Mucosa of rectum (tissue), 2 donors: ENCODE measurements around the gene CNTNAP5.

Source experiments
- H3K27ac ChIP-seq, 2 donors: one replicate each; pipeline ENCODE4 v1.7.0; 2013; ENCODE audit warnings: inconsistent platforms in 2 of 2, low read depth in 2 of 2, low read length in 2 of 2
- H3K27me3 ChIP-seq, 2 donors: one replicate each; pipeline ENCODE4 v1.7.0; 2013; ENCODE audit warnings: low read length in 2 of 2; ENCODE audit not compliant: control insufficient read depth in 2 of 2, insufficient read depth in 2 of 2
- H3K36me3 ChIP-seq, 2 donors: one replicate each; pipeline ENCODE4 v1.7.0; 2013; ENCODE audit warnings: low read length in 2 of 2; ENCODE audit not compliant: control insufficient read depth in 2 of 2, insufficient read depth in 2 of 2
- H3K4me1 ChIP-seq, 2 donors: one replicate each; pipeline ENCODE4 v1.7.0; 2013; ENCODE audit warnings: low read length in 2 of 2, mild to moderate bottlenecking in 1 of 2; ENCODE audit not compliant: control insufficient read depth in 2 of 2, insufficient read depth in 2 of 2
- H3K4me3 ChIP-seq, 2 donors: one replicate each; pipeline ENCODE4 v1.7.0; 2013; ENCODE audit warnings: low read length in 2 of 2
- H3K9ac ChIP-seq, 2 donors: one replicate each; pipeline ENCODE4 v1.7.0; 2013; ENCODE audit warnings: low read length in 2 of 2, low read depth in 1 of 2, mild to moderate bottlenecking in 1 of 2
- H3K9me3 ChIP-seq, 2 donors: one replicate each; pipeline ENCODE4 v1.7.0; 2013; ENCODE audit warnings: low read length in 2 of 2; ENCODE audit not compliant: control insufficient read depth in 2 of 2
- donor health status: healthy.
- donor health status: Normal muscosa, but diverticular disease.

CNTNAP5 gene

DNA sequence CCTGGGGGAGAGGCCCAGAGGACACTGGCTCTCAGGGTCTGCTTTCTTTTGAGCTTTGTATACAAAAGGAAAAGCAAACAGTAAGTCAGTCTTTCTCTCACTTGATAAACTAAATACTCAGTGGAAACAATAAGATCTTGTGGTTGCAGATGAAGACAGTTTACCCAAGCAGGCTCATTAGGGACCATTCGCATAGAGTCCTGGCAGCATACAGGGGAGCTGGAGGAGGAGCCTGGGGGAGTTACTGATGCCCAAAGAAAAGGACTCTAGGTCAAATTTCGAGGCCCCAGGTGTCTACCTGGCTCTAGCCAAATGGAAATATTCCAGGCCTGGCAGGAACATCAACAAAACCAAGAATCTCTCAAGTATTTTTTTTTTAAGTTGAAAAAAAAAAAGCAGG is 225.3 kb downstream of the CNTNAP5 start:
- H3K27ac ChIP-seq, result no peak overlapping the region
- H3K4me1 ChIP-seq, result no peaks in the 10 kb centered on the region
- H3K9me3 ChIP-seq, result no peaks in the 10 kb centered on the region
- no peaks in the 10 kb centered on the region for H3K36me3 ChIP-seq
- H3K9ac ChIP-seq, result no peak overlapping the region
- no peak overlapping the region for H3K4me3 ChIP-seq
- no peaks in the 10 kb centered on the region for H3K27me3 ChIP-seq

DNA sequence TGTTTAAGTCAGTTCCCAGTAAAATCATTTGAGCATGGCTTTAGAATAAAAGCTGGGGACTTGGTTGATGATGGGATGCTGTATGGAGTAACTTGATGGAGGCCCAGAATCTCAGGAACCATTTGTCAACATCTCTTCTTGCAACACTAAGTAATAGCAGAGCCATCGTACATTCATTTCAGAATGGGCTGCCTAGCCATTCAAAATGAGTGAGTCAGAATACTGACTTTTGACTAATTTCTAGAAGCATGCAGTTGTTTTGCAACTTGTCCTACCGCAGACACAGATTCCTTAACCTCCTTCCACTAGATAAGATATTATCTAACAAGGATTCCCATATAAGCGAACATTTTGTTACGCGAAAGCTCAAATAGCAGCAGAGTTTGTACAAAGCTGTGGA is 229.5 kb downstream of the CNTNAP5 start:
- Histone ChIP-seq H3K4me3 (no peak overlapping the region), H3K27ac (no peak overlapping the region), H3K36me3 (no peaks in the 10 kb centered on the region), H3K9me3 (no peaks in the 10 kb centered on the region), H3K27me3 (no peaks in the 10 kb centered on the region), H3K9ac (no peak overlapping the region), H3K4me1 (no peaks in the 10 kb centered on the region)

DNA sequence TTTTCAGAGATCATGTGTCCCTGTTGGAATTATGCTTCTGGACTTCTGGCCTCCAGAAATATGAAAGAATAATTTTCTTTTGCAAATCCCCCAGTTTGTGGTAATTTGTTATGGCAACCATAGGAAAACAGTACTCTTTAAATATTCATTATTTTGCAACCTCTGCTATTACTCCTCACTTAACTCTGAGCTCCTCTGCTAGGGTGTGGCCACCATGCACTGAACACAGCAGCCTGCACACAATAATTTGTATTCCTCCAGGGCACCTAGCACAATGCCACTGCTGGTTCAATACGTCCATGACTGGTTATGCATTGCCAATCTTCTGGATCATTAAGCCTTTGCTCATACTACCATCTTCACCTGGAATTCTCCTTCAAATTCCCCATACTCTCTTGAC is 232.0 kb downstream of the CNTNAP5 start:
- Histone ChIP-seq H3K9me3 (no peaks in the 10 kb centered on the region), H3K36me3 (no peaks in the 10 kb centered on the region), H3K27ac (no peak overlapping the region), H3K4me1 (no peaks in the 10 kb centered on the region), H3K9ac (no peak overlapping the region), H3K4me3 (no peak overlapping the region), H3K27me3 (no peaks in the 10 kb centered on the region)

DNA sequence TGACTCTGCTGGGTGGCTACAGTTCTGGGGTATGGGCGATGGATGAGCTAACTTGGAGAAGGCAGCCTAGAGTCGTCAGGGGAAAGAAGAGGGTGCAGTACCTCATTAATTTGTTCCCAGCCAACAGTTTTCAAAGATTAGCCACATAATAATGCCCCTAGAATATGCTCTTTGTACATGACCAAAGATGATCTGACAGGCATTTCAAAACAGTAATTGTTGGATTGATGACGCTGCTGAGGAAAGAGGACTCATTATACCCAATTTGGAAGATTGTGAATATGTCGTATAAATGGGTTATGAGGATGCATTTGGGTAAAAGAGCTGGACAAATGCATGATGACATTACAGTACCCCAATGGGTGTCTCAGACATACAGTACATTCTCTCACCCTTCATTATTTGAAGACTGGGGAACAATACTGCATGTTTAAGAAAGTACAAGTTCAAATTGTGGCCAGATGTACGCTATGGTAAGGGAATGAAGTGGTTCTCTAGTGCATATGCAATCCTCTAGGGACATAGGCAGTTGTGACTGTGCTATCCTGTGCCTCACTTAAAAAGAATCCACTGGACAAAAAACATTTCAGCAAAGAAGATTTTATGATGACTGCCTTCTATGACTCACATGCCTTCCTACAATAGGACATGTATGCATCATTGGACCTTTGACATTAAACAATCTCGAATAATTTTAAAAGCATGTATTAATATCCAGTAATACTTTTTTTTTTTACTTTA is 233.2 kb downstream of the CNTNAP5 start:
- Histone ChIP-seq H3K27me3 (no peaks in the 10 kb centered on the region), H3K9me3 (no peaks in the 10 kb centered on the region), H3K4me3 (no peak overlapping the region), H3K27ac (no peak overlapping the region), H3K4me1 (no peaks in the 10 kb centered on the region), H3K9ac (no peak overlapping the region), H3K36me3 (no peaks in the 10 kb centered on the region)

DNA sequence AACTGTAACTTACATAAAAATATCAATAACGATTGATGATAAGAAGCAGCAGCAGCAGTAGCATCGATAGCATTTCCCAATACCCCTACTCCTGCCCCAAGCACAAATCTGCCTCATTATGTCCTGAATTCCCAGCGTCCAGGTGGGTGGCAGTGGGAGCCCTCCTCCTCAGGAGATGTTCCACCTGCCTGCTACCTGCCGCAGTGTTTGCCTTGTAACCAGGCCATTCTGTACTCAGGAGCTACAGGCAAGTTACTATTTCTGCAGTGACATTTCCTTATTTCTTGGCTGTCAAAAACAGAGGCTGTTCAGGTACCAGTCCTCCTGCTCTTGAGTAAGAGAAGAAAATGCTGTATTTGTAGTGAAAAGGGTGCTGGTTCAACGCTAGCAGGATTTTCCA is 236.4 kb downstream of the CNTNAP5 start:
- no peak overlapping the region for H3K27ac ChIP-seq

DNA sequence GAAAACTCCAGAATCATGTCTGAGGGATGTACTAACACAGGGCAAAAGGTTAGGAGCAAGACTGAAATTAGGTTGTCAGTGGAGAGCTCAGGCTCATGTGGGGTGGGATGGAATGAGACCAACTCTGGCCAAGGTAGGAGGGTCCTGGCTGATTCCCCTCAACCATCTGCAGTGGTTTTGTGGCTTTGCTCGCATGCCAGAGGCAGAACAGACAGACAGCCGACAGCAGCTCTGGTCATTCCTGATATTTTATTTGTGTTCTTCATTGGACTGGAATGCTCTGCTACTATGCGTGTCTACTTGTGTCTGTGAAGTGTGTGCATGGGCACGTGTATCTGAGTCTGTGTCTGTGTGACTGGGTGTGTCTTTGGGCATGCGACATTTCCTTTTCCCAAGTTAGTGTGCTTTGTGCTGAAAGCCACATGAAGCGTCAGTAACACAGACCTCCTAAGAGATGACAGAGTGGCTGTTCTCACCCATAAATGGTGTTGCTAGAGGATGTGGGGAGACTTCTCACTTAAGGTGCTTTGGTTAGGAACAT is 239.5 kb downstream of the CNTNAP5 start:
- H3K36me3 ChIP-seq, result no peaks in the 10 kb centered on the region

More for the DNA sequence above, 236.4 kb downstream of the CNTNAP5 start:
- H3K36me3 ChIP-seq, result no peaks in the 10 kb centered on the region
- no peaks in the 10 kb centered on the region for H3K4me1 ChIP-seq
- no peak overlapping the region for H3K4me3 ChIP-seq
- H3K9ac ChIP-seq, result no peak overlapping the region
- no peaks in the 10 kb centered on the region for H3K27me3 ChIP-seq
- no peaks in the 10 kb centered on the region for H3K9me3 ChIP-seq

DNA sequence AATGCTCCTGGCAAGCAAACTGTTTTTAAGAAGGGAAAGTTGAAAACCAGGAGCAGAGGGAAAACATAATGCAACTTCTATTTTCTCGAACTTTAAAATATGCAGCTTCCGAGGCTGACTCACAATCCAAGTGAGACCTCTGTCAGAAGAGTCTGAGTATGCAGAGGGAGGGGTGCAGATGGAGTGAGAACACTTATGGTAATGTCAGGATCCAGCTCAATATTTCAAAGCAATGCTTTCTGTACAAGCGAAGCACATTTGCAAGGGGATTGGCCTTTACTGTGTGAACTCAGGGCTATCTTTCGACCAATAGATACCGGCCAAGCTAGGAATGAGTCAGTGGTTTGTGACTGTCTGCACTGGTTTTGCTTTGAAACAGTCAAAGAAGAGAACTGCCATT is 242.7 kb downstream of the CNTNAP5 start:
- H3K9ac ChIP-seq, result no peak overlapping the region
- H3K4me1 ChIP-seq, result no peaks in the 10 kb centered on the region
- H3K36me3 ChIP-seq, result no peaks in the 10 kb centered on the region
- no peak overlapping the region for H3K27ac ChIP-seq
- no peak overlapping the region for H3K4me3 ChIP-seq
- no peaks in the 10 kb centered on the region for H3K9me3 ChIP-seq
- H3K27me3 ChIP-seq, result no peaks in the 10 kb centered on the region

More for the DNA sequence above, 239.5 kb downstream of the CNTNAP5 start:
- Histone ChIP-seq H3K9me3 (no peaks in the 10 kb centered on the region), H3K4me1 (no peaks in the 10 kb centered on the region), H3K27ac (no peak overlapping the region), H3K4me3 (no peak overlapping the region), H3K27me3 (no peaks in the 10 kb centered on the region), H3K9ac (no peak overlapping the region)

DNA sequence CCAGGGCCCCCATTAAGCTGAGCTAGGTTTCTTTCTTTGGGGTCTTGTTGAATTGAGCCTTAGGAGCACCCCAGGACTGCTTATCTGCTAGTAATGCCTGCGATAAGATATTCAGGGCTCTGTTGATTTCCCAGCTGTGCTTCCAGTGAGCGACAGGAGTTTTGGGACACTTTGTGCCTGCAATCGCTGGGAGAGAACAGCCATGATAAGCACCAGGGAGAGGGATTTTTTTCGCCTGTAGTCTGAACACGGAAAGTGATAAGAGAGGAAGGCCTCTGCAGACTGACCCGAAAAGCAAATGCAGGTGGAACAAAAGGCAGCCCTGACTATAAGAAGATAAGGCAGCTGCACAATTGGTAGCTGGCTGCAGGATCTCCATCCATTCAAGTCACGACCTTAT is 244.3 kb downstream of the CNTNAP5 start:
- H3K4me1 ChIP-seq, result no peaks in the 10 kb centered on the region
- H3K27me3 ChIP-seq, result no peaks in the 10 kb centered on the region
- H3K9me3 ChIP-seq, result no peaks in the 10 kb centered on the region
- no peak overlapping the region for H3K27ac ChIP-seq
- H3K9ac ChIP-seq, result no peak overlapping the region
- H3K36me3 ChIP-seq, result no peaks in the 10 kb centered on the region
- H3K4me3 ChIP-seq, result no peak overlapping the region

DNA sequence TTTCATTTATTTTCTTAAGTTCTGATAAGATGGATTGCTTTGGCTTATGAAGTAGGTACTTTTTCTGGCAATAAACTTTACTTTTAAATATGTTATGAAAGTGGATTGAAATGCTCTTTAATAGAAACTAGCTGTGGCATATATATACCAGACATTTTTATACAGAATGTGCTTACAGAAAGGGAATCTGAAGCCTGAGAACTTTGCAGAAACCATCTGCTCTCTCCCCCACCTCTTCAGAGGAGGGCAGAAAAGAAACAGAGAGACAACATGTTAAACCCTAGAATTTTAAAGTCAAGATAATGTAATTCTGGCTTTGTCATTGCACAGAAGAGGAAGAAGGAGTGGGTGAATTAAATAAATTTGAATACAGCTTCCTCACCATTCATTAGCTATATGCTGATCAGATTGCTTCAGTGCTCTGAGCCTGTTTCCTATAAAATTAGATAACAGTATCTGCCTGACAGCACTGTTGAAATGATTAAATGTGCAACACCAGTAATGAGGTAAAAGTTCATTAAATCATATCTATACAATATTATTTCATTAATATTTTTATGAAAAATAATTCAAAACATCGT is 247.3 kb downstream of the CNTNAP5 start:
- H3K9ac ChIP-seq, result no peak overlapping the region
- no peaks in the 10 kb centered on the region for H3K36me3 ChIP-seq
- H3K4me3 ChIP-seq, result no peak overlapping the region
- H3K27me3 ChIP-seq, result no peaks in the 10 kb centered on the region
- H3K27ac ChIP-seq, result no peak overlapping the region
- H3K4me1 ChIP-seq, result no peaks in the 10 kb centered on the region
- no peaks in the 10 kb centered on the region for H3K9me3 ChIP-seq

DNA sequence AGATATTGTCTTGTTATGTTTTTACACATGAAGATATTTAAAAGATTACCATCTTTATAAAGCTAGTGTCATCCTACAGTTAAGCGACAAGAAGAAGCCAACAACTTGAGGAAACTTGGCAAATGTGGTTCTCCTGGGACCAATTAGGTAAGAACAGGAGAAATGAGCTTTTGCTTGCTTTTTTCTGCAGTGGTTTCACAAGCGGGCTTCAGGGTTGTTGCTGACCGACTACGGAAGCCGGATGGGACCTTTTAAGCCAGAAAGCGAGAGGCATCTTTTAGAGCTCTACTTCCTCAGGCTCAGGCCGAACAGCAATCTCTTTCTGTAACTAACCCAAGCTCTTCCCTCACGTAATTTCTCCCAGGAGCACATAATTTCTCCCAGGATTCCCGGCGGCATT is 256.5 kb downstream of the CNTNAP5 start:
- Histone ChIP-seq H3K4me1 (no peaks in the 10 kb centered on the region), H3K4me3 (no peak overlapping the region), H3K27me3 (no peaks in the 10 kb centered on the region), H3K27ac (no peak overlapping the region), H3K36me3 (no peaks in the 10 kb centered on the region), H3K9ac (no peak overlapping the region), H3K9me3 (peaks cover 0 to 4% of the 10 kb centered on the region in 2 donors)
